Tibial artery (tissue), 4 donors: ENCODE measurements around the gene SLC25A11.

ENCODE experiments used
- DNase-seq, 2 donors: peaks; one replicate each; pipeline ENCODE4 v3.0.0-alpha.2; 2019
- H3K27ac ChIP-seq, 2 donors: fragments of 200-600 bp; sonication (generic) in 1 of 2; 1 replicate in 1 of 2; 2 replicates in 1 of 2; pipeline ENCODE4 v1.5.1; 2018 to 2019; ENCODE audit warnings: mild to moderate bottlenecking in 1 of 2
- H3K27me3 ChIP-seq, 2 donors: fragments of 200-600 bp; sonication (generic) in 1 of 2; one replicate each; pipeline versions ENCODE4 v1.5.1 to v1.6.0; 2016 to 2019
- H3K36me3 ChIP-seq, 3 donors: fragments of 200-600 bp; sonication (generic) in 2 of 3; one replicate each; pipeline ENCODE4 v1.5.1; 2016 to 2019; ENCODE audit warnings: mild to moderate bottlenecking in 2 of 3
- H3K4me1 ChIP-seq, 4 donors: fragments of 200-600 bp; sonication (generic) in 2 of 4; 1 replicate in 3 of 4; 2 replicates in 1 of 4; pipeline ENCODE4 v1.5.1; 2016 to 2019
- H3K4me3 ChIP-seq, 2 donors: fragments of 200-600 bp; sonication (generic) in 1 of 2; 1 replicate in 1 of 2; 2 replicates in 1 of 2; pipeline ENCODE4 v1.5.1; 2018 to 2019; ENCODE audit warnings: mild to moderate bottlenecking in 2 of 2
- H3K9me3 ChIP-seq, 3 donors: fragments of 200-600 bp; sonication (generic) in 1 of 3; one replicate each; pipeline ENCODE4 v1.5.1; 2016 to 2019
- CTCF ChIP-seq, 2 experiments: fragments of 200-600 bp in 1 of 2; fragments of 450-650 bp in 1 of 2; IDR thresholded peaks; one replicate each; pipeline ENCODE4 v1.5.1; 2017 to 2019; ENCODE audit warnings: antibody characterized with exemption in 2 of 2, mild to moderate bottlenecking in 1 of 2, moderate library complexity in 1 of 2
- intact Hi-C: fragments of 100-400 bp; cut with DNase I; formaldehyde crosslinking; loops from one replicate; pipeline ENCODE4 v1.15.0; 2023; ENCODE audit warnings: low total_unique reads

SLC25A11 gene

GRCh38 chr17:4892499-4893221 is 47.2 kb downstream of the SLC25A11 start:
- intact Hi-C loops, result no loop called here
- Histone ChIP-seq H3K27me3 (peaks cover 0 to 6% of the 10 kb centered on the region in 2 donors), H3K9me3 (no peaks in the 10 kb centered on the region), H3K27ac (no peak overlapping the region), H3K36me3 (peaks cover 77 to 97% (median 87%) of the 10 kb centered on the region in 3 donors), H3K4me1 (no peaks in the 10 kb centered on the region), H3K4me3 (no peak overlapping the region)
- TF ChIP-seq CTCF (IDR thresholded peaks at IDR 0.05), result no peak
- no peak for DNase-seq

GRCh38 chr17:4891411-4892410 is 48.1 kb downstream of the SLC25A11 start:
- peaks cover 84 to 97% (median 90%) of the 10 kb centered on the region in 3 donors for H3K36me3 ChIP-seq
- H3K27me3 ChIP-seq, result peaks cover 0 to 6% of the 10 kb centered on the region in 2 donors
- intact Hi-C loops, result no loop called here
- no peak for DNase-seq
- no peaks in the 10 kb centered on the region for H3K9me3 ChIP-seq
- H3K27ac ChIP-seq, result no peak overlapping the region
- TF ChIP-seq CTCF (IDR thresholded peaks at IDR 0.05), result no peak
- no peak overlapping the region for H3K4me3 ChIP-seq
- no peaks in the 10 kb centered on the region for H3K4me1 ChIP-seq

- TF ChIP-seq CTCF (IDR thresholded peaks at IDR 0.05), result no peak
- Histone ChIP-seq H3K4me3 (no peak overlapping the region), H3K27me3 (peaks cover 0 to 6% of the 10 kb centered on the region in 2 donors), H3K4me1 (no peaks in the 10 kb centered on the region), H3K27ac (no peak overlapping the region), H3K9me3 (no peaks in the 10 kb centered on the region), H3K36me3 (peaks cover 72 to 93% (median 76%) of the 10 kb centered on the region in 3 donors)
- no peak for DNase-seq
- intact Hi-C loops, result loop anchor here (5.0 to 10.0 kb wide), 2 partner anchors 53 to 155 kb away; partner anchors contain the start of genes MED11 and MINK1
These were observed 52.3 kb downstream of the SLC25A11 start for GRCh38 chr17:4887581-4887980.
